Activated T-helper 1 cell treated with anti-CD3 and anti-CD28 coated beads, Interleukin-12 subunit alpha, Interleukin-12 subunit beta, Interleukin-2, Interleukin-4 antibody, amounts not matched to agents 30 ng/mL and 10 ng/mL and 1 ng/mL, durations not matched to agents 14 hours and 24 hours and 36 hours (primary cell): Measurements from ENCODE around the gene FBXL19. TPM values are rescaled to one million over a fixed set of nuclear protein-coding genes. Genes with fewer than 3 reads are reported as not detected.

ENCODE experiments used
- DNase-seq: peaks from one replicate; pipeline ENCODE4 v3.0.0; 2021; ENCODE audit warnings: low spot score
- H3K27ac Mint-ChIP-seq: one replicate; pipeline ENCODE4 v1.8.0; 2021; ENCODE audit warnings: mild to moderate bottlenecking, mixed read lengths
- H3K27me3 Mint-ChIP-seq: one replicate; pipeline ENCODE4 v1.8.0; 2022; ENCODE audit warnings: mild to moderate bottlenecking, moderate library complexity, mixed read lengths; ENCODE audit not compliant: insufficient read depth
- H3K36me3 Mint-ChIP-seq: one replicate; pipeline ENCODE4 v1.8.0; 2021; ENCODE audit warnings: low read depth, mixed read lengths
- H3K4me1 Mint-ChIP-seq: one replicate; pipeline ENCODE4 v1.8.0; 2021; ENCODE audit warnings: low read depth, mixed read lengths
- H3K4me3 Mint-ChIP-seq: one replicate; pipeline ENCODE4 v1.8.0; 2021; ENCODE audit warnings: mild to moderate bottlenecking, moderate library complexity, mixed read lengths
- H3K9me3 Mint-ChIP-seq: one replicate; pipeline ENCODE4 v1.8.0; 2021; ENCODE audit warnings: mixed read lengths
- intact Hi-C: fragments of 100-400 bp; cut with micrococcal nuclease; formaldehyde crosslinking; loops from one replicate; pipeline ENCODE4 v1.15.1; 2024
- total RNA-seq: library from RNA; stranded (reverse); gene quantifications from 2 replicates; pipeline ENCODE4 v1.2.3, GENCODE V29; 2022

The FBXL19 gene
- total RNA-seq, 1 donor from 2014 or later = 32.7 TPM

DNA sequence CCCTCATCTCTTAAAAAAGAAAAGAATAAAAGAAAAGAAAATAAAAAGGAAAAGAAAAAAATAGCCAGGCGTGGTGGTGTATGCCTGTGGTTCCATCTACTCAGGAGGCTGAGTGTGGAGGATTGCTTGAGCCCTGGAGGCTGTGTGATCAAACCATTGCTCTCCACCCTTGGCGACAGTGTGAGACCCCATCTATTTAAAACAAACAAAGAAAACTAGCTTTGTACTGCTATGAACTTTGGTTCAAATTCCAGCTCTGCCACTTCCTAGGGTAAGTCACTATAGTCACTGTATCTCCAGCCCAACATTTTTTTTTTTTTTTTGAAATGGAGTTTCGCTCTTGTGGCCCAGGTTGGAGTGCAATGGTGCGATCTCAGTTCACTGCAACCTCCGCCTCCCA lies 22.8 kb upstream of the FBXL19 start:
- Mint-ChIP-seq H3K36me3 (no peaks in the 10 kb centered on the region), H3K4me3 (peak overlapping the region; percentile 69), H3K27ac (peak overlapping the region; percentile 67), H3K4me1 (peaks cover 44% of the 10 kb centered on the region), H3K9me3 (peaks cover 4% of the 10 kb centered on the region), H3K27me3 (no peaks in the 10 kb centered on the region)
- intact Hi-C loops = no loop called here
- DNase-seq = no peak

GRCh38 chr16:30901201-30902028 lies 22.0 kb upstream of the FBXL19 start:
- no peaks in the 10 kb centered on the region for H3K27me3 Mint-ChIP-seq
- peaks cover 4% of the 10 kb centered on the region for H3K9me3 Mint-ChIP-seq
- no peak for DNase-seq
- peak overlapping the region; percentile 69 for H3K4me3 Mint-ChIP-seq
- H3K36me3 Mint-ChIP-seq = no peaks in the 10 kb centered on the region
- peaks cover 38% of the 10 kb centered on the region for H3K4me1 Mint-ChIP-seq
- H3K27ac Mint-ChIP-seq = peak overlapping the region; percentile 67
- intact Hi-C loops = loop anchor here (1.0 kb wide), 4 partner anchors 7 to 57 kb away; partner anchors contain the start of gene BCL7C

GRCh38 chr16:30902029-30902972 lies 21.1 kb upstream of the FBXL19 start:
- H3K4me1 Mint-ChIP-seq = peaks cover 31% of the 10 kb centered on the region
- H3K27ac Mint-ChIP-seq = peak overlapping the region; percentile 96
- H3K9me3 Mint-ChIP-seq = peaks cover 4% of the 10 kb centered on the region
- intact Hi-C loops = loop anchor here (1.0 kb wide), 4 partner anchors 8 to 58 kb away; partner anchors contain the start of gene BCL7C
- H3K36me3 Mint-ChIP-seq = no peaks in the 10 kb centered on the region
- H3K4me3 Mint-ChIP-seq = peak overlapping the region; percentile 94
- peak; percentile 54 for DNase-seq
- H3K27me3 Mint-ChIP-seq = no peaks in the 10 kb centered on the region

GRCh38 chr16:30903002-30903401 lies 20.4 kb upstream of the FBXL19 start:
- Mint-ChIP-seq H3K27ac (peak overlapping the region; percentile 96), H3K4me3 (peak overlapping the region; percentile 94), H3K4me1 (peaks cover 37% of the 10 kb centered on the region), H3K36me3 (no peaks in the 10 kb centered on the region), H3K27me3 (no peaks in the 10 kb centered on the region), H3K9me3 (peaks cover 4% of the 10 kb centered on the region)
- intact Hi-C loops = no loop called here
- DNase-seq = no peak

DNA sequence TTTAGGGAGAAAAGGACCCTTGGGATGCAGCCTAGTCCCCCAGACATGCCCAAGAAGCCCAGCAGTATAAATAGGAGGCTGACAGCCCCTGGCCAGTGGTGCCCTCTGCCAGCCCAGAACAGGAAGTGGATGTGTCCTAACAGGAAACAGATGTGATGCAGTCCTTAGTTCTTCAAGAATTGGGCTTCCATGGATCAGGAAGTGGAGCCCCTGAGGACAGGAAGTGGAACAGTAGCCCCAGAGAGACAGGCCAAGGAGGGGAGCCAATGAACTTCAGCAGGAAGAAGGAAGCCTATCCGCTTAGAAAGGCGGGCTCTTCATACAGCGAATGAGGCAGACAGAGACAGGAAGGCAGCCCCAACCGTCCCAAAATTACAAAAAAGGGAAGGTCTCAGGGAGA lies 19.8 kb upstream of the FBXL19 start:
- Mint-ChIP-seq H3K36me3 (no peaks in the 10 kb centered on the region), H3K27ac (peak overlapping the region; percentile 92), H3K4me1 (peaks cover 37% of the 10 kb centered on the region), H3K9me3 (peaks cover 4% of the 10 kb centered on the region), H3K27me3 (no peaks in the 10 kb centered on the region), H3K4me3 (peak overlapping the region; percentile 51)
- intact Hi-C loops = no loop called here
- DNase-seq = no peak

- Mint-ChIP-seq H3K36me3 (no peaks in the 10 kb centered on the region), H3K27ac (peak overlapping the region; percentile 92), H3K4me3 (no peak overlapping the region), H3K27me3 (no peaks in the 10 kb centered on the region), H3K9me3 (peaks cover 4% of the 10 kb centered on the region), H3K4me1 (peaks cover 37% of the 10 kb centered on the region)
- DNase-seq = no peak
- intact Hi-C loops = no loop called here
Measured at GRCh38 chr16:30904114-30904780, 19.1 kb upstream of the FBXL19 start.

DNA sequence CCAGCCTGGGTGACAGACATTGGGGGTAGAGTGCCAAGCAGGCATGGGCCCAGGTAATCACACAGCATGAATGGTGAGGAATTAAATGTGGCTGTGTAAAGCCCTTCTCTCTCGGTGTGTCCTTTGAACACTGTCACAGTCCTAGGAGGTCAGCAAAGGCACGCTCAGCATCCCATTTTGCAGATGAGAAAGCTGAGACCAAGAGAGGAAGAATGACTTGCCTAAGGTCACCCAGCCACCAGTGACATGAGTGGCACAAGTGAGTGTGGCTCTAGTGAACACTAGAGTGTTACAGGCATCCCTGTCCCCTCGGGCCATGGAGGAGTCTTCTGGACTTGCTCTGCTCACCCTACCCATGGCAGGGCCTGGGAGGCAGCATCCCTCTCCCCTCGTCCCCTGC lies 16.3 kb upstream of the FBXL19 start:
- Mint-ChIP-seq H3K4me1 (peaks cover 23% of the 10 kb centered on the region), H3K27ac (no peak overlapping the region), H3K4me3 (no peak overlapping the region), H3K9me3 (peaks cover 4% of the 10 kb centered on the region), H3K27me3 (no peaks in the 10 kb centered on the region), H3K36me3 (no peaks in the 10 kb centered on the region)
- intact Hi-C loops = no loop called here
- no peak for DNase-seq

DNA sequence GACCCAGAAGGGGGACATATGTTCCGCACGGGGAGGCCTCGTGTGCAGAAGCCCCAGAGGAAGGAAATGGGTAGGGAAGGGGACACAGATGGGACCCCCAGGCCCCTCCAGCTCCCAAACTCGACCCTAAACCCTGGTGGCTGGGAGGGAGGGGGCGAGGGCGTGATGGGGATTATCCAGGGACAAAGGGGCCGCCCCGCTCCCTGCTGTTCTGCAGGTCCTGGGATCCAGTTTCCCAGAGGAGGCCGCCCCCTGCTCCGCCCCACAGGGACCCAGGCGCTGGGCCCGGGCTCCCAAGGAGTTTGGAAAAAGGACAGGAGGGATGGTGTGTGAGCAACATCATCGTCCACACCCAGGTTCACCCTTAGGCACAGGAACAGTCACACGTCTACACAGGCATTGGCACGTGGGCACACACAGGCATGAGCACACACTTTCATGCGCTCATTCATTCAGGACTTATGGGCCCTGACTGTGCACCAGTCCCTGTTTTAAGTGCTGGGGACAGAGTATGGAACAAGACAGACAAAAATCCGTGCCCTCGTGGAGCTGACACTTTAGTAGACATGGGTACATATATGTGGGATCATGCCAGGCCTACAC lies 12.8 kb upstream of the FBXL19 start:
- intact Hi-C loops = no loop called here
- no peak overlapping the region for H3K27ac Mint-ChIP-seq
- H3K27me3 Mint-ChIP-seq = no peaks in the 10 kb centered on the region
- no peaks in the 10 kb centered on the region for H3K36me3 Mint-ChIP-seq
- no peaks in the 10 kb centered on the region for H3K9me3 Mint-ChIP-seq
- H3K4me1 Mint-ChIP-seq = peaks cover 7% of the 10 kb centered on the region
- no peak overlapping the region for H3K4me3 Mint-ChIP-seq
- no peak for DNase-seq

DNA sequence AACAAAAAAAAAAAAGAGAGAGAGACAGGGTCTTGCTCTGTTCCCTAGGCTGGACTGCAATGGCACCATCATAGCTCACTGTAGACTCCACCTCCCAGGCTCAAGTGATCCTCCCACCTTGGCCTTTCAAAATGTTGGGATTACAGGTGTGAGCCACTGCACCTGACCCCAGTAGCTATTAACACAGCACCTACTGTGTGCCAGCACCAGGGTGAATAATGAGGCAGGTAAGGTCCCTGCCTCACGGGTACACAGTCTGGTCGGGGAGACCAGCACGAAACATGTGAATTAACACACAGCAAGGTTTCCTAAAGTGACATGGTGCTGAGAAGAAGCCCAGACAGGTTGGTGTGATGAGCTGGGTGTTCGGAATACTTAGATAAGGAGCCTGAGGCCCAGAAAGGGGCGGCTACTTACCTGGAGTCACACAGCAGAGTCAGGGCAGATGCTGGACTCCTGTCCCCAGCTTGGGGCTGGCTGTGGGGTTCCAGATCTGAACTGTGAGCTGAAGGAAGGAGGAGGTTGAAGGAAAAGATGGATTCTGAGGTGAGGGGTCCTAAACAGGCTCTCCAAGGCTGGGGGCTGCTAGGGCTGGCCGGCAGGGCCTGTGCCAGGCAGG lies 10.5 kb upstream of the FBXL19 start:
- no peak overlapping the region for H3K27ac Mint-ChIP-seq
- DNase-seq = no peak
- H3K9me3 Mint-ChIP-seq = no peaks in the 10 kb centered on the region
- no peaks in the 10 kb centered on the region for H3K27me3 Mint-ChIP-seq
- no peak overlapping the region for H3K4me3 Mint-ChIP-seq
- intact Hi-C loops = no loop called here
- peaks cover 2% of the 10 kb centered on the region for H3K4me1 Mint-ChIP-seq
- no peaks in the 10 kb centered on the region for H3K36me3 Mint-ChIP-seq

DNA sequence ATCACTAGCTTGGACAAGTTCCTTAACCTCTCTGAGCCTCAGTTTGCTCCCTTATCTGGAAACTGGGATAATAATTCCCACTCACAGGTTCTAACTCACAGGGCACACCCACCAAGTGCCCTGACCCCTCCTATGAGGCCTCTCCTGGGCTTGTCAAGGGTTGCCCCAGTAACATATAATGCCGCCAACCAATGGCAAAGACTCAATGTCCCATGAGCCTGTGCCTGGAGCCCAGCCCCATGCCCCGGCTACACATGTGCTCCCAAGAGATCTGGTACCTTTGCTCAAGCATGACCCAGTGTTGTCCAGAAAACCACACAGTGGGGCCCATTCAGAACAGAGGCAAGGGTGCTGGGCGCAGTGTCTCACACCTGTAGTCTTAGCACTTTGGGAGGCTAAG lies 8.5 kb upstream of the FBXL19 start:
- H3K27me3 Mint-ChIP-seq = no peaks in the 10 kb centered on the region
- no peak overlapping the region for H3K27ac Mint-ChIP-seq
- H3K4me1 Mint-ChIP-seq = no peaks in the 10 kb centered on the region
- no peaks in the 10 kb centered on the region for H3K9me3 Mint-ChIP-seq
- H3K36me3 Mint-ChIP-seq = no peaks in the 10 kb centered on the region
- no peak overlapping the region for H3K4me3 Mint-ChIP-seq
- intact Hi-C loops = no loop called here
- DNase-seq = no peak

DNA sequence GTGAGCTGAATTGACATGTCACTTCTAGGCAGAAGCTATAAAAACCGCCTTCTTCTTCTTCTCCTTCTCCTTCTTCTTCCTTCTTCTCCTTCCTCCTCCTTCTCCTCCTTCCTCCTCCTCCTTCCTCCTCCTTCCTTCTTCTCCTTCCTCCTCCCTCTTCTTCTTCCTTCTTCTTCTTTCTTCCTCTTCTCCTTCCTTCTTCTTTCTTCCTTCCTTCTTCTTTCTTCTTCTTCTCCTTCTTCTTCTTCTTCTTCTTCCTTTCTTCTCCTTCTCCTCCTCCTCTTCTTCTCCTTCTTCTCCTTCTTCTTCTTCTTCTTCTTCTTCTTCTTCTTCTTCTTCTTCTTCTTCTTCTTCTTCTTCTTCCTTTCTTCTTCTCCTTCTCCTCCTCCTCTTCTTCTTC lies 4.8 kb upstream of the FBXL19 start:
- Mint-ChIP-seq H3K27me3 (no peaks in the 10 kb centered on the region), H3K4me3 (no peak overlapping the region), H3K4me1 (peaks cover 12% of the 10 kb centered on the region), H3K27ac (no peak overlapping the region), H3K36me3 (no peaks in the 10 kb centered on the region), H3K9me3 (no peaks in the 10 kb centered on the region)
- no peak for DNase-seq
- intact Hi-C loops = no loop called here

GRCh38 chr16:30920891-30921290 lies 2.5 kb upstream of the FBXL19 start:
- Mint-ChIP-seq H3K9me3 (no peaks in the 10 kb centered on the region), H3K4me3 (peak overlapping the region; percentile 95), H3K36me3 (peaks cover under 1% of the 10 kb centered on the region), H3K4me1 (peaks cover 18% of the 10 kb centered on the region), H3K27me3 (no peaks in the 10 kb centered on the region), H3K27ac (peak overlapping the region; percentile 25)
- DNase-seq = no peak
- intact Hi-C loops = loop anchor here (1.0 kb wide), 1 partner anchor 77 kb away; no protein-coding TSS in a partner anchor
